Peyer's patch (tissue), 4 donors: Measurements from ENCODE around the gene HSBP1. TPM values are rescaled to one million over a fixed set of nuclear protein-coding genes. Genes with fewer than 3 reads are reported as not detected.

Experiments
- DNase-seq, 3 donors: peaks; one replicate each; pipeline ENCODE4 v3.0.0-alpha.2; 2017 to 2019
- H3K27ac ChIP-seq, 4 donors: fragments of 200-600 bp; sonication (generic); one replicate each; pipeline ENCODE4 v1.5.1; 2016 to 2019
- H3K27me3 ChIP-seq, 2 donors: fragments of 200-600 bp; sonication (generic); one replicate each; pipeline ENCODE4 v1.5.1; 2019
- H3K36me3 ChIP-seq, 3 donors: fragments of 200-600 bp; sonication (generic); one replicate each; pipeline ENCODE4 v1.5.1; 2016 to 2019
- H3K4me1 ChIP-seq, 4 donors: fragments of 200-600 bp; sonication (generic); one replicate each; pipeline ENCODE4 v1.5.1; 2016 to 2019
- H3K4me3 ChIP-seq, 4 donors: fragments of 200-600 bp; sonication (generic); 1 replicate in 3 of 4; 2 replicates in 1 of 4; pipeline ENCODE4 v1.5.1; 2016 to 2019; ENCODE audit warnings: mild to moderate bottlenecking in 1 of 4
- H3K9me3 ChIP-seq, 4 donors: fragments of 200-600 bp; sonication (generic); one replicate each; pipeline ENCODE4 v1.5.1; 2016 to 2019; ENCODE audit warnings: mild to moderate bottlenecking in 1 of 4
- CTCF ChIP-seq, 6 experiments: fragments of 450-650 bp in 4 of 6; fragments of 200-600 bp in 2 of 6; sonication (generic) in 1 of 6; IDR thresholded peaks; one replicate each; pipeline ENCODE4 v1.5.1; 2017 to 2019; ENCODE audit warnings: antibody characterized with exemption in 6 of 6, mild to moderate bottlenecking in 3 of 6, moderate library complexity in 1 of 6
- POLR2A ChIP-seq, 2 donors: fragments of 450-650 bp; IDR thresholded peaks; one replicate each; pipeline ENCODE4 v1.5.1; 2017; ENCODE audit warnings: antibody characterized with exemption in 2 of 2, mild to moderate bottlenecking in 2 of 2, moderate library complexity in 2 of 2
- total RNA-seq, 4 donors: library from RNA; depleted of rRNA; stranded (reverse); fragments of >200 nt; gene quantifications; one replicate each; pipeline ENCODE4 v1.1.0, GENCODE V29; 2016

The HSBP1 gene
- total RNA-seq, 4 donors from 2014 or later, result 12.4 to 19.0 (median 18.1) TPM

- Histone ChIP-seq H3K4me1 (no peaks in the 10 kb centered on the region), H3K27me3 (no peaks in the 10 kb centered on the region), H3K4me3 (no peak overlapping the region), H3K36me3 (no peaks in the 10 kb centered on the region), H3K27ac (no peak overlapping the region), H3K9me3 (no peaks in the 10 kb centered on the region)
- TF ChIP-seq CTCF (IDR thresholded peaks at IDR 0.05), result no peak
- no peak for TF ChIP-seq POLR2A (IDR thresholded peaks at IDR 0.05)
- no peak for DNase-seq
Observed at GRCh38 chr16:83845263-83845662, 37.5 kb downstream of the HSBP1 start.

- no peaks in the 10 kb centered on the region for H3K27me3 ChIP-seq
- TF ChIP-seq POLR2A (IDR thresholded peaks at IDR 0.05) (no peak), CTCF (IDR thresholded peaks at IDR 0.05) (no peak)
- no peak overlapping the region for H3K4me3 ChIP-seq
- no peaks in the 10 kb centered on the region for H3K36me3 ChIP-seq
- H3K4me1 ChIP-seq, result no peaks in the 10 kb centered on the region
- H3K27ac ChIP-seq, result no peak overlapping the region
- no peaks in the 10 kb centered on the region for H3K9me3 ChIP-seq
- no peak for DNase-seq
Observed at GRCh38 chr16:83847371-83848225, 39.8 kb downstream of the HSBP1 start.

GRCh38 chr16:83849421-83849820 lies 41.6 kb downstream of the HSBP1 start:
- no peaks in the 10 kb centered on the region for H3K36me3 ChIP-seq
- no peak overlapping the region for H3K27ac ChIP-seq
- H3K27me3 ChIP-seq, result no peaks in the 10 kb centered on the region
- no peak for DNase-seq
- no peak for TF ChIP-seq CTCF (IDR thresholded peaks at IDR 0.05)
- no peak for TF ChIP-seq POLR2A (IDR thresholded peaks at IDR 0.05)
- no peak overlapping the region for H3K4me3 ChIP-seq
- H3K4me1 ChIP-seq, result no peaks in the 10 kb centered on the region
- no peaks in the 10 kb centered on the region for H3K9me3 ChIP-seq

GRCh38 chr16:83850947-83851346 lies 43.2 kb downstream of the HSBP1 start:
- Histone ChIP-seq H3K36me3 (no peaks in the 10 kb centered on the region), H3K27ac (no peak overlapping the region), H3K4me3 (no peak overlapping the region), H3K4me1 (no peaks in the 10 kb centered on the region), H3K9me3 (no peaks in the 10 kb centered on the region), H3K27me3 (no peaks in the 10 kb centered on the region)
- TF ChIP-seq CTCF (IDR thresholded peaks at IDR 0.05) (no peak), POLR2A (IDR thresholded peaks at IDR 0.05) (no peak)
- DNase-seq, result no peak

GRCh38 chr16:83851473-83851872 lies 43.7 kb downstream of the HSBP1 start:
- no peaks in the 10 kb centered on the region for H3K4me1 ChIP-seq
- H3K9me3 ChIP-seq, result no peaks in the 10 kb centered on the region
- no peak for TF ChIP-seq POLR2A (IDR thresholded peaks at IDR 0.05)
- peak in 1 of 6 experiments; percentile 26 for TF ChIP-seq CTCF (IDR thresholded peaks at IDR 0.05)
- H3K27ac ChIP-seq, result no peak overlapping the region
- H3K27me3 ChIP-seq, result no peaks in the 10 kb centered on the region
- H3K4me3 ChIP-seq, result no peak overlapping the region
- DNase-seq, result no peak
- no peaks in the 10 kb centered on the region for H3K36me3 ChIP-seq
